ENCODE results near the gene MRO. TPM values are rescaled to one million over a fixed set of nuclear protein-coding genes. Genes with fewer than 3 reads are reported as not detected.

The MRO gene
- total and polyA plus RNA-seq, 2 of the 8 experiments (the other 6 are each of a cell fraction or from before 2014, with no cell fraction given): 0.65 to 1.0 TPM

DNA sequence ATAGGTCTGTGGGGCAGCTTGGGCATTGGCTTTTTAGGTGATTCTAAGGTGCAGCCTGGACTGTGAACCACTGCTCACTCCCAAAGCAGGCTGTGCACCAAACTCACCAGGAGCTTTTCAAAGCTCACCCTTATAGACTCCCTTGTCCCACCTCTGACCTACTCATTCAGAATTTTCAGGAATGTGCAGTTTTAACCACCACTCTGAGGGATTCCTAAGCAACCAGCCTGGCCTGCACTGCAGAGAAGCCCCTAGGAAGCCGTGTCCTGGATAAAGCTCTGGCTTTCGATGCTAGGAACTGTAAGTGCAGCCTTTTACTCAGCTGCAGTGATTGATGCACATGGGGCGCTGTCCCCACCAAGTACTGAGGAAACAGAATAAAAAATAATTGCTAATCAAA is 33.0 kb downstream of the MRO start:
- H3K9me3 ChIP-seq (ENCODE audit: insufficient read depth in 2 of 2, low read depth in 1 of 2, low read length in 1 of 2): 0 out of 4 replicates have a peak, but pooled peaks cover 0 to 3% of the 10 kb centered on the region in 2 experiments
- no peak for TF ChIP-seq KDM5A (IDR thresholded peaks at IDR 0.05; ENCODE audit: low read length)
- TF ChIP-seq CBX5 (IDR thresholded peaks at IDR 0.05; ENCODE audit: low read depth, low read length): no peak
- TF ChIP-seq SIX5 (IDR thresholded peaks at IDR 0.05; ENCODE audit: low read depth, low read length): no peak
- no peak for TF ChIP-seq JUN (IDR thresholded peaks at IDR 0.05; ENCODE audit: low read depth, low read length)
- no peak for TF ChIP-seq POU5F1 (IDR thresholded peaks at IDR 0.05; ENCODE audit: low read depth, low read length)
- no peak for TF ChIP-seq GTF2F1 (IDR thresholded peaks at IDR 0.05; ENCODE audit: borderline replicate concordance, low read depth, low read length)
- TF ChIP-seq, protein P1, sequence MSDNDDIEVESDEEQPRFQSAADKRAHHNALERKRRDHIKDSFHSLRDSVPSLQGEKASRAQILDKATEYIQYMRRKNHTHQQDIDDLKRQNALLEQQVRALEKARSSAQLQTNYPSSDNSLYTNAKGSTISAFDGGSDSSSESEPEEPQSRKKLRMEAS (IDR thresholded peaks at IDR 0.05): no peak
- TF ChIP-seq MAFK (IDR thresholded peaks at IDR 0.05; ENCODE audit: low read depth, low read length): no peak
- TF ChIP-seq, protein P2, sequence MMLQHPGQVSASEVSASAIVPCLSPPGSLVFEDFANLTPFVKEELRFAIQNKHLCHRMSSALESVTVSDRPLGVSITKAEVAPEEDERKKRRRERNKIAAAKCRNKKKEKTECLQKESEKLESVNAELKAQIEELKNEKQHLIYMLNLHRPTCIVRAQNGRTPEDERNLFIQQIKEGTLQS (IDR thresholded peaks at IDR 0.05; ENCODE audit: insufficient read depth, low read depth, low read length): no peak
- no peak for TF ChIP-seq ASH2L (IDR thresholded peaks at IDR 0.05; ENCODE audit: low read length)
- TF ChIP-seq SUZ12 (IDR thresholded peaks at IDR 0.05; ENCODE audit: low read length): no peak
- TF ChIP-seq POLR2AphosphoS5 (IDR thresholded peaks at IDR 0.05; ENCODE audit: low read depth, low read length): no peak

More for the DNA sequence above, 33.0 kb downstream of the MRO start:
- H4K20me1 ChIP-seq (replicated peaks in 1 of 2; ENCODE audit: control insufficient read depth in 1 of 2, insufficient read depth in 2 of 2, low read length in 2 of 2): no peaks in the 10 kb centered on the region
- H2AK5ac ChIP-seq (ENCODE audit: low read depth, low read length): no peak overlapping the region
- H3K79me1 ChIP-seq (ENCODE audit: low read depth, low read length): no peaks in the 10 kb centered on the region
- H3K36me3 ChIP-seq (ENCODE audit: control insufficient read depth in 2 of 4, insufficient read depth in 4 of 4, low read length in 3 of 4): no peaks in the 10 kb centered on the region; a peak in 1 of 8 replicates
- H3K27me3 ChIP-seq (replicated peaks in 1 of 4; ENCODE audit: control insufficient read depth in 3 of 4, extremely low read depth in 1 of 4, insufficient read depth in 3 of 4, low read length in 3 of 4): no peaks in the 10 kb centered on the region
- no peak overlapping the region for H3K18ac ChIP-seq (ENCODE audit: extremely low read depth, low read length)
- no peak overlapping the region for H4K8ac ChIP-seq (ENCODE audit: extremely low read depth, insufficient read depth, low read length)
- H3K56ac ChIP-seq (replicated peaks; ENCODE audit: insufficient read length, low read depth, low read length): no peak overlapping the region
- no peak overlapping the region for H4K5ac ChIP-seq (ENCODE audit: insufficient read length, low read depth, low read length)
- H3K27ac ChIP-seq (ENCODE audit: low read depth, low read length): no peak overlapping the region
- no peak overlapping the region for H3K4me3 ChIP-seq (ENCODE audit: extremely low read depth in 1 of 4, insufficient read depth in 2 of 4, low read depth in 3 of 4, low read length in 4 of 4)
- H2BK20ac ChIP-seq (ENCODE audit: low read length): no peak overlapping the region
- no peaks in the 10 kb centered on the region for H3K79me2 ChIP-seq (ENCODE audit: control insufficient read depth in 1 of 2, insufficient read depth in 2 of 2, low read length in 2 of 2)
- no peak overlapping the region for H2BK12ac ChIP-seq (ENCODE audit: low read depth, low read length)
- H3K14ac ChIP-seq (ENCODE audit: insufficient read length): no peak overlapping the region
- no peak overlapping the region for H3K23ac ChIP-seq (ENCODE audit: insufficient read length)
- no peak overlapping the region for H3K4ac ChIP-seq (replicated peaks; ENCODE audit: insufficient read length, low read depth, low read length)
- no peak for DNase-seq (ENCODE audit: low read depth in 1 of 2, low spot score in 2 of 2)
- no peak overlapping the region for H2BK15ac ChIP-seq (ENCODE audit: low read length)
- ChIA-PET POLR2A (ENCODE audit: partially characterized antibody) (interaction anchor here (0.8 kb wide), 1 partner anchor 122 kb away, joined by 3 read pairs; no protein-coding TSS in a partner anchor), CTCF (ENCODE audit: partially characterized antibody) (interaction anchor here (0.6 to 3.2 kb wide), 8 partner anchors 32 to 339 kb away, joined by 3 to 25 read pairs (median 4); partner anchors contain the start of gene MRO)
- no peak for FAIRE-seq
- no peak overlapping the region for H4K91ac ChIP-seq (replicated peaks; ENCODE audit: insufficient read length, low read length)
- no peak overlapping the region for H2AFZ ChIP-seq (ENCODE audit: low read length)
- no peaks in the 10 kb centered on the region for H3K23me2 ChIP-seq (ENCODE audit: low read depth, low read length)
- H2BK120ac ChIP-seq (replicated peaks; ENCODE audit: low read depth, low read length): no peak overlapping the region
- H3K4me2 ChIP-seq (ENCODE audit: insufficient read depth in 1 of 2, low read depth in 2 of 2, low read length in 2 of 2): no peak overlapping the region
- H3K4me1 ChIP-seq (replicated peaks in 1 of 4; ENCODE audit: control insufficient read depth in 3 of 4, insufficient read depth in 4 of 4, low read length in 3 of 4): peaks cover 0 to 3% (median 0%) of the 10 kb centered on the region in 4 experiments; a peak in 1 of 7 replicates
- no peak overlapping the region for H3K9ac ChIP-seq (replicated peaks in 1 of 4; ENCODE audit: extremely low read depth in 1 of 4, low read depth in 3 of 4, low read length in 3 of 4)
- 87% methylated on average over 3 of the region's 3 CpGs; no CpG with 5 or more reads in 1 of the 2 experiments for WGBS, 2 experiments (ENCODE audit: extremely low coverage in 1 of 2, insufficient coverage in 1 of 2, insufficient read length in 1 of 2, insufficient replicate concordance in 2 of 2, low coverage in 1 of 2, low lambda C conversion rate in 2 of 2, missing lambda C conversion rate in 1 of 2)
- H2BK5ac ChIP-seq (ENCODE audit: low read depth, low read length): no peak overlapping the region
